ENCODE results near the gene CTNND2. TPM values are rescaled to one million over a fixed set of nuclear protein-coding genes. Genes with fewer than 3 reads are reported as not detected.
A peak's percentile ranks its signal among the peaks of the same experiment; 100 is the strongest.

Gene CTNND2
- total RNA-seq, 1 donor from 2014 or later: 13.9 TPM

- Histone ChIP-seq H3K4me2 (no peak overlapping the region), H3K9me3 (ENCODE audit: low read depth) (no peaks in the 10 kb centered on the region), H3K27me3 (no peaks in the 10 kb centered on the region), H2AFZ (replicated peaks) (no peak overlapping the region), H3K9ac (no peak overlapping the region), H4K20me1 (ENCODE audit: low read depth) (peaks cover 2% of the 10 kb centered on the region), H3K79me2 (ENCODE audit: low read depth) (no peaks in the 10 kb centered on the region), H3K4me1 (peaks cover 20% of the 10 kb centered on the region), H3K27ac (no peak overlapping the region), H3F3A (ENCODE audit: low read depth) (peaks cover 18% of the 10 kb centered on the region), H3K4me3 (no peak overlapping the region), H3K36me3 (no peaks in the 10 kb centered on the region)
- TF ChIP-seq EZH2 (IDR thresholded peaks at IDR 0.05) (no peak), EZH2phosphoT487 (IDR thresholded peaks at IDR 0.05) (no peak)
- TF ChIP-seq, protein P1, sequence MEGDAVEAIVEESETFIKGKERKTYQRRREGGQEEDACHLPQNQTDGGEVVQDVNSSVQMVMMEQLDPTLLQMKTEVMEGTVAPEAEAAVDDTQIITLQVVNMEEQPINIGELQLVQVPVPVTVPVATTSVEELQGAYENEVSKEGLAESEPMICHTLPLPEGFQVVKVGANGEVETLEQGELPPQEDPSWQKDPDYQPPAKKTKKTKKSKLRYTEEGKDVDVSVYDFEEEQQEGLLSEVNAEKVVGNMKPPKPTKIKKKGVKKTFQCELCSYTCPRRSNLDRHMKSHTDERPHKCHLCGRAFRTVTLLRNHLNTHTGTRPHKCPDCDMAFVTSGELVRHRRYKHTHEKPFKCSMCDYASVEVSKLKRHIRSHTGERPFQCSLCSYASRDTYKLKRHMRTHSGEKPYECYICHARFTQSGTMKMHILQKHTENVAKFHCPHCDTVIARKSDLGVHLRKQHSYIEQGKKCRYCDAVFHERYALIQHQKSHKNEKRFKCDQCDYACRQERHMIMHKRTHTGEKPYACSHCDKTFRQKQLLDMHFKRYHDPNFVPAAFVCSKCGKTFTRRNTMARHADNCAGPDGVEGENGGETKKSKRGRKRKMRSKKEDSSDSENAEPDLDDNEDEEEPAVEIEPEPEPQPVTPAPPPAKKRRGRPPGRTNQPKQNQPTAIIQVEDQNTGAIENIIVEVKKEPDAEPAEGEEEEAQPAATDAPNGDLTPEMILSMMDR (IDR thresholded peaks at IDR 0.05): no peak
- Mint-ChIP-seq H3K9me3 (peaks cover 3% of the 10 kb centered on the region), H3K4me3 (no peak overlapping the region), H3K27ac (no peak overlapping the region), H3K36me3 (peaks cover 38% of the 10 kb centered on the region), H3K27me3 (ENCODE audit: insufficient read depth, low read depth) (peaks cover 5% of the 10 kb centered on the region), H3K4me1 (peaks cover 19% of the 10 kb centered on the region)
- DNase-seq (ENCODE audit: low spot score): no peak
Measured at GRCh38 chr5:11110128-11110527, 794.1 kb downstream of the CTNND2 start.

DNA sequence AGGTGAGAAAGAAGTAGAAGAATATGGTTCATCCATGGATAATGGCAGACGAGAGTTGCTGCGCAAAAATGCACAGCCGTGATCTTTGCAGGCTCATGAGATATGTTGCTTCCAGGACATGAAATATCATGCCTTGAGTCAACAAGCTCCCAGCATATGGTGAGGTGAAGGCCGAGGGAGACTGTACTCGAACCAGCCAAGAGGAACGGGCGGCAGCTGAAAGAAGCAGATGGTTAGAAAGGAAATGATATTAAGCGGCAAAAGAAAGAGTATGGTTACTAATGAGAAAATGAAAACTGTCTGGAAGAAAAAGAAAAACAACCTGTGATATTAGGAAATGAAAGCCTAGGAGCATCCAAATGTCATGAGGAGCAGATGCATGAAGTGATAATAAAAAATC, 798.5 kb downstream of the CTNND2 start:
- Mint-ChIP-seq H3K4me3 (no peak overlapping the region), H3K27ac (no peak overlapping the region), H3K36me3 (peaks cover 24% of the 10 kb centered on the region), H3K27me3 (ENCODE audit: insufficient read depth, low read depth) (peaks cover 2% of the 10 kb centered on the region), H3K4me1 (peaks cover 20% of the 10 kb centered on the region), H3K9me3 (no peaks in the 10 kb centered on the region)
- no peak overlapping the region for H3K27ac ChIP-seq
- H3K27me3 ChIP-seq: no peaks in the 10 kb centered on the region
- H3K4me3 ChIP-seq: no peak overlapping the region
- H3K9ac ChIP-seq: no peak overlapping the region
- no peak overlapping the region for H3K4me2 ChIP-seq
- H2AFZ ChIP-seq (replicated peaks): no peak overlapping the region
- peaks cover 16% of the 10 kb centered on the region for H3K4me1 ChIP-seq
- no peaks in the 10 kb centered on the region for H3K79me2 ChIP-seq (ENCODE audit: low read depth)
- DNase-seq (ENCODE audit: low spot score): no peak
- H4K20me1 ChIP-seq (ENCODE audit: low read depth): peaks cover 13% of the 10 kb centered on the region
- H3K9me3 ChIP-seq (ENCODE audit: low read depth): no peaks in the 10 kb centered on the region
- TF ChIP-seq EZH2phosphoT487 (IDR thresholded peaks at IDR 0.05) (no peak), EZH2 (IDR thresholded peaks at IDR 0.05) (no peak)
- TF ChIP-seq, protein P1 (IDR thresholded peaks at IDR 0.05): no peak
- peaks cover 20% of the 10 kb centered on the region for H3F3A ChIP-seq (ENCODE audit: low read depth)
- no peaks in the 10 kb centered on the region for H3K36me3 ChIP-seq

DNA sequence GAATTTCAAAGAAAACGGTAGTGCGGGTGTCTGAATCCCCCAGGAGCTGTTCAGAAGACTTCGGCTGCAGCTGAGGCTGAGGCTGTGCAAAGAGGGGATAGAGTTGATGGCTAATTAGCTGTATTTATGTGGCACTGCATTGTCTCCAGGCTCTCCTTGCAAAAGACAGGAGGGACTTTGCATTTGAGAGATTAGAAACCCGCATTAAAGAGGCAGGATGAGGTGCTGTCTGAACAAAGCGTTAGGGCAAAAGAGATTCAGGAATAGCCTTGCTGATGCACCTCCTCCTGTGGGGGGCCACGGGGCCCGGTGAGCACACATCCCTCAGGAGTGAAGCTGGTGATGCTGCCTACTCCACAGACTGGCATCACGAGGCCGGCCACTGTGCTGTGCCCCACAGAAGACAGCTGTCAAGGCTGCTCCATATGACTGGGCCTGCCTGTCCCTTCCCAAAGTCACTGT, 799.6 kb downstream of the CTNND2 start:
- H2AFZ ChIP-seq (replicated peaks): no peak overlapping the region
- peaks cover 13% of the 10 kb centered on the region for H4K20me1 ChIP-seq (ENCODE audit: low read depth)
- no peaks in the 10 kb centered on the region for H3K79me2 ChIP-seq (ENCODE audit: low read depth)
- H3F3A ChIP-seq (ENCODE audit: low read depth): peaks cover 20% of the 10 kb centered on the region
- H3K27ac ChIP-seq: peak overlapping the region; percentile 50
- H3K27me3 ChIP-seq: no peaks in the 10 kb centered on the region
- peaks cover 16% of the 10 kb centered on the region for H3K4me1 ChIP-seq
- H3K4me3 ChIP-seq: no peak overlapping the region
- peak; percentile 82 for DNase-seq (ENCODE audit: low spot score)
- H3K4me3 Mint-ChIP-seq: no peak overlapping the region
- H3K27me3 Mint-ChIP-seq (ENCODE audit: insufficient read depth, low read depth): peaks cover 2% of the 10 kb centered on the region
- peaks cover 19% of the 10 kb centered on the region for H3K36me3 Mint-ChIP-seq
- H3K4me1 Mint-ChIP-seq: peaks cover 22% of the 10 kb centered on the region
- no peaks in the 10 kb centered on the region for H3K36me3 ChIP-seq
- no peaks in the 10 kb centered on the region for H3K9me3 ChIP-seq (ENCODE audit: low read depth)
- H3K27ac Mint-ChIP-seq: peak overlapping the region; percentile 69
- H3K4me2 ChIP-seq: peak overlapping the region; percentile 60
- no peak overlapping the region for H3K9ac ChIP-seq
- no peaks in the 10 kb centered on the region for H3K9me3 Mint-ChIP-seq
- TF ChIP-seq EZH2 (IDR thresholded peaks at IDR 0.05) (no peak), EZH2phosphoT487 (IDR thresholded peaks at IDR 0.05) (peak; percentile 80)
- TF ChIP-seq, protein P1 (IDR thresholded peaks at IDR 0.05): no peak
